Fibroblast of lung (primary cell): ENCODE measurements around the gene AGAP1.

Experiments
- EZH2 ChIP-seq: IDR thresholded peaks from 2 replicates; pipeline ENCODE4 v1.5.1; 2012; ENCODE audit warnings: low read length, control low read depth, mild to moderate bottlenecking; ENCODE audit errors: missing control alignments
- TF ChIP-seq, protein P1 (sequence below), 2 donors: IDR thresholded peaks in 1 of 2; conservative IDR thresholded peaks in 1 of 2; 1 replicate in 1 of 2; 2 replicates in 1 of 2; pipeline ENCODE4 v1.5.1; 2011 to 2012; ENCODE audit warnings: low read length in 2 of 2, control low read depth in 1 of 2, inconsistent platforms in 1 of 2, low read depth in 1 of 2, mild to moderate bottlenecking in 1 of 2

DNA sequence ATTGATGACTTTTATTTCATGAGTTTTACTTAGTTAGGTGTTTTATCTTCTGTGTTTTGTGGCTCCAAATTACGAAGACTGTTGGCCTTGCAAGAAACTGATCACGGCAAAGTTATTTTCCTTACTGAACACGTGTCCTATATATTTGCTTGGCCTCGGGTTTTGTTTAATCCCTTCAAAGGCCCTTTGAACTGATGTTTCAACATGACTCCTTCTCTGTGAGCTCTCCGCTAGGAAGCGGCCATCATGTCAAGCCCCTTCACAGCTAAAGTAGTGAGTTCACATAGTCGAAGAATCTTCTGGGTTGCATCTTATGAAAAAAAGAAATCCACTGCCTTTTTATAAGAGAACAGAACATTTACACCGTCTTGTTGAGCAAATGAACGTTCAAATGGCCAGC, 515.0 kb downstream of the AGAP1 start:
- TF ChIP-seq, protein P1, sequence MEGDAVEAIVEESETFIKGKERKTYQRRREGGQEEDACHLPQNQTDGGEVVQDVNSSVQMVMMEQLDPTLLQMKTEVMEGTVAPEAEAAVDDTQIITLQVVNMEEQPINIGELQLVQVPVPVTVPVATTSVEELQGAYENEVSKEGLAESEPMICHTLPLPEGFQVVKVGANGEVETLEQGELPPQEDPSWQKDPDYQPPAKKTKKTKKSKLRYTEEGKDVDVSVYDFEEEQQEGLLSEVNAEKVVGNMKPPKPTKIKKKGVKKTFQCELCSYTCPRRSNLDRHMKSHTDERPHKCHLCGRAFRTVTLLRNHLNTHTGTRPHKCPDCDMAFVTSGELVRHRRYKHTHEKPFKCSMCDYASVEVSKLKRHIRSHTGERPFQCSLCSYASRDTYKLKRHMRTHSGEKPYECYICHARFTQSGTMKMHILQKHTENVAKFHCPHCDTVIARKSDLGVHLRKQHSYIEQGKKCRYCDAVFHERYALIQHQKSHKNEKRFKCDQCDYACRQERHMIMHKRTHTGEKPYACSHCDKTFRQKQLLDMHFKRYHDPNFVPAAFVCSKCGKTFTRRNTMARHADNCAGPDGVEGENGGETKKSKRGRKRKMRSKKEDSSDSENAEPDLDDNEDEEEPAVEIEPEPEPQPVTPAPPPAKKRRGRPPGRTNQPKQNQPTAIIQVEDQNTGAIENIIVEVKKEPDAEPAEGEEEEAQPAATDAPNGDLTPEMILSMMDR (conservative IDR thresholded peaks at IDR 0.05 in 1 of 2, IDR thresholded peaks at IDR 0.05 in 1 of 2; ENCODE audit: low read depth in 1 of 2, low read length in 2 of 2): no peak
- no peak for TF ChIP-seq EZH2
